Middle frontal gyrus (tissue), 1 donor: ENCODE results near the gene FGD6.
"Not testable (repeated sequence)": the region's sequence is repeated elsewhere in the genome, so short reads cannot be mapped to it uniquely, and the experiment has no call there.

Experiments
- DNase-seq: peaks from one replicate; pipeline ENCODE4 v3.0.0-alpha.2; 2015; ENCODE audit warnings: low spot score; ENCODE audit errors: extremely low spot score

Gene FGD6

GRCh38 chr12:95205685-95206084 is 11.6 kb downstream of the FGD6 start:
- no peak for DNase-seq

GRCh38 chr12:95205016-95205624 is 12.1 kb downstream of the FGD6 start:
- no peak for DNase-seq

GRCh38 chr12:95204141-95204866 is 13.0 kb downstream of the FGD6 start:
- no peak for DNase-seq

- no peak for DNase-seq
These were observed 13.7 kb downstream of the FGD6 start for GRCh38 chr12:95203487-95204030.

GRCh38 chr12:95202691-95203486 is 14.4 kb downstream of the FGD6 start:
- DNase-seq, result no peak

GRCh38 chr12:95201056-95201670 is 16.1 kb downstream of the FGD6 start:
- DNase-seq, result no peak

- DNase-seq, result no peak
These were observed 17.0 kb downstream of the FGD6 start for GRCh38 chr12:95200128-95200894.

GRCh38 chr12:95198914-95199313 is 18.4 kb downstream of the FGD6 start:
- DNase-seq, result no peak

GRCh38 chr12:95197636-95198035 is 19.6 kb downstream of the FGD6 start:
- no peak for DNase-seq

- DNase-seq, result not testable (repeated sequence)
These were observed 20.2 kb downstream of the FGD6 start for GRCh38 chr12:95196875-95197569.

- DNase-seq, result no peak
These were observed 22.1 kb downstream of the FGD6 start for GRCh38 chr12:95195122-95195521.

- no peak for DNase-seq
These were observed 24.1 kb downstream of the FGD6 start for GRCh38 chr12:95193139-95193538.

GRCh38 chr12:95192271-95192670 is 25.0 kb downstream of the FGD6 start:
- no peak for DNase-seq

GRCh38 chr12:95191060-95191696 is 26.1 kb downstream of the FGD6 start:
- DNase-seq, result no peak

GRCh38 chr12:95187865-95188415 is 29.3 kb downstream of the FGD6 start:
- DNase-seq, result no peak

- no peak for DNase-seq
These were observed 31.4 kb downstream of the FGD6 start for GRCh38 chr12:95185854-95186253.

- DNase-seq, result no peak
These were observed 32.2 kb downstream of the FGD6 start for GRCh38 chr12:95185072-95185471.

- no peak for DNase-seq
These were observed 33.1 kb downstream of the FGD6 start for GRCh38 chr12:95184121-95184520.

- DNase-seq, result no peak
These were observed 34.3 kb downstream of the FGD6 start for GRCh38 chr12:95182868-95183415.
